HG03159 (cell line): ENCODE measurements around the gene BLOC1S6.
"Not testable (repeated sequence)": the region's sequence is repeated elsewhere in the genome, so short reads cannot be mapped to it uniquely, and the experiment has no call there.

Source experiments
- ATAC-seq: cut with Tn5 transposase; IDR thresholded peaks from one replicate; pipeline ENCODE4 v1.9.1; 2021; ENCODE audit warnings: mild to moderate bottlenecking, moderate library complexity; ENCODE audit not compliant: unreplicated experiment

The BLOC1S6 gene

GRCh38 chr15:45637552-45638033, 50.4 kb downstream of the BLOC1S6 start:
- peak; percentile 49 for ATAC-seq

GRCh38 chr15:45640616-45641015, 53.4 kb downstream of the BLOC1S6 start:
- ATAC-seq, result no peak

GRCh38 chr15:45641374-45641781, 54.2 kb downstream of the BLOC1S6 start:
- ATAC-seq, result no peak

- no peak for ATAC-seq
These were observed 55.1 kb downstream of the BLOC1S6 start for GRCh38 chr15:45641999-45642932.

- ATAC-seq, result no peak
These were observed 57.3 kb downstream of the BLOC1S6 start for GRCh38 chr15:45644437-45644836.

- ATAC-seq, result no peak
These were observed 58.1 kb downstream of the BLOC1S6 start for GRCh38 chr15:45645026-45645980.

GRCh38 chr15:45646220-45646619, 59.0 kb downstream of the BLOC1S6 start:
- ATAC-seq, result no peak

GRCh38 chr15:45647828-45648227, 60.6 kb downstream of the BLOC1S6 start:
- ATAC-seq, result no peak

GRCh38 chr15:45648521-45649200, 61.5 kb downstream of the BLOC1S6 start:
- ATAC-seq, result no peak

GRCh38 chr15:45650007-45650406, 62.8 kb downstream of the BLOC1S6 start:
- not testable (repeated sequence) for ATAC-seq

GRCh38 chr15:45650889-45651525, 63.8 kb downstream of the BLOC1S6 start:
- no peak for ATAC-seq

GRCh38 chr15:45653702-45654424, 66.7 kb downstream of the BLOC1S6 start:
- ATAC-seq, result no peak

- ATAC-seq, result no peak
These were observed 67.6 kb downstream of the BLOC1S6 start for GRCh38 chr15:45654749-45655148.

- ATAC-seq, result no peak
These were observed 70.1 kb downstream of the BLOC1S6 start for GRCh38 chr15:45657254-45657653.

- no peak for ATAC-seq
These were observed 70.8 kb downstream of the BLOC1S6 start for GRCh38 chr15:45657764-45658545.
